Hepatocyte (in vitro differentiated cells): ENCODE results near the gene ASB6. TPM values are rescaled to one million over a fixed set of nuclear protein-coding genes. Genes with fewer than 3 reads are reported as not detected.

Experiments used
- DNase-seq: peaks from one replicate; pipeline ENCODE4 v3.0.0-alpha.2; 2016; ENCODE audit warnings: low spot score
- H2AFZ ChIP-seq: fragments of 200-600 bp; sonication (generic); 2 replicates; pipeline ENCODE4 v1.6.0; 2016; ENCODE audit warnings: antibody characterized with exemption, mild to moderate bottlenecking
- H3K27ac ChIP-seq: fragments of 200-600 bp; sonication (generic); 2 replicates; pipeline ENCODE4 v1.5.1; 2016; ENCODE audit warnings: mild to moderate bottlenecking
- H3K27me3 ChIP-seq: fragments of 200-600 bp; sonication (generic); 2 replicates; pipeline ENCODE4 v1.6.1; 2016
- H3K36me3 ChIP-seq: fragments of 200-600 bp; sonication (generic); replicated peaks from 2 replicates; pipeline ENCODE4 v1.5.1; 2016; ENCODE audit warnings: low read depth; ENCODE audit not compliant: insufficient read depth
- H3K4me1 ChIP-seq: fragments of 200-600 bp; sonication (generic); 2 replicates; pipeline ENCODE4 v1.5.1; 2016; ENCODE audit warnings: mild to moderate bottlenecking, moderate library complexity; ENCODE audit not compliant: insufficient read depth
- H3K4me2 ChIP-seq: fragments of 200-600 bp; sonication (generic); 2 replicates; pipeline ENCODE4 v1.6.0; 2016
- H3K4me3 ChIP-seq: fragments of 200-600 bp; sonication (generic); 2 replicates; pipeline ENCODE4 v1.5.1; 2016; ENCODE audit warnings: mild to moderate bottlenecking
- H3K79me2 ChIP-seq: fragments of 200-600 bp; sonication (generic); 2 replicates; pipeline ENCODE4 v1.6.0; 2017; ENCODE audit warnings: mild to moderate bottlenecking
- H3K9me2 ChIP-seq: fragments of 200-600 bp; sonication (generic); replicated peaks from 2 replicates; pipeline ENCODE4 v1.6.0; 2017; ENCODE audit warnings: mild to moderate bottlenecking; ENCODE audit not compliant: insufficient read depth
- H3K9me3 ChIP-seq: fragments of 200-600 bp; sonication (generic); 2 replicates; pipeline ENCODE4 v1.5.1; 2016; ENCODE audit warnings: low read depth, mild to moderate bottlenecking
- H4K20me1 ChIP-seq: fragments of 200-600 bp; sonication (generic); 2 replicates; pipeline ENCODE4 v1.6.0; 2016; ENCODE audit warnings: mild to moderate bottlenecking; ENCODE audit not compliant: insufficient read depth, poor library complexity, severe bottlenecking
- CTCF ChIP-seq: fragments of 200-600 bp; sonication (generic); IDR thresholded peaks from 2 replicates; pipeline ENCODE4 v1.5.1; 2016; ENCODE audit warnings: antibody characterized with exemption, mild to moderate bottlenecking; ENCODE audit not compliant: poor library complexity
- EZH2 ChIP-seq: fragments of 200-600 bp; sonication (generic); IDR thresholded peaks from 2 replicates; pipeline ENCODE4 v1.6.1; 2016; ENCODE audit warnings: antibody characterized with exemption, mild to moderate bottlenecking, borderline replicate concordance
- EZH2phosphoT487 ChIP-seq: fragments of 200-600 bp; sonication (generic); IDR thresholded peaks from one replicate; pipeline ENCODE4 v1.6.1; 2018; ENCODE audit warnings: antibody characterized with exemption, mild to moderate bottlenecking, low read depth, moderate library complexity; ENCODE audit not compliant: unreplicated experiment, severe bottlenecking
- WGBS: methylation state at CpG from one replicate; pipeline ENCODE4 v1.1.6; 2016; ENCODE audit warnings: low lambda C conversion rate; ENCODE audit errors: missing lambda C conversion rate; 5-methylcytosine and 5-hydroxymethylcytosine counted together
- polyA plus RNA-seq: library from polyadenylated mRNA; unstranded; fragments of >200 nt; fragmentation: Nextera tagmentation; extraction: Ambion mirVana; gene quantifications from 2 replicates; pipeline ENCODE4 v1.2.1, GENCODE V29; 2016
- total RNA-seq: library from RNA; depleted of rRNA; stranded (reverse); fragments of >200 nt; gene quantifications from 2 replicates; pipeline ENCODE4 v1.2.3, GENCODE V29; 2014

ASB6 gene
- total and polyA plus RNA-seq, 2 experiments from 2014 or later = 14.2 to 15.5 TPM

GRCh38 chr9:129627556-129628440 is 14.2 kb downstream of the ASB6 start:
- no peak overlapping the region for H2AFZ ChIP-seq
- H3K4me3 ChIP-seq = peak overlapping the region; percentile 76
- peak overlapping the region; percentile 94 for H3K4me2 ChIP-seq
- H3K9me3 ChIP-seq = no peaks in the 10 kb centered on the region
- peaks cover 63% of the 10 kb centered on the region for H4K20me1 ChIP-seq
- no peaks in the 10 kb centered on the region for H3K27me3 ChIP-seq
- H3K4me1 ChIP-seq = peaks cover 21% of the 10 kb centered on the region
- no peak for TF ChIP-seq EZH2
- TF ChIP-seq EZH2phosphoT487 = no peak
- no peaks in the 10 kb centered on the region for H3K9me2 ChIP-seq
- peak overlapping the region; percentile 94 for H3K27ac ChIP-seq
- no peak for DNase-seq
- 56% methylated on average over 12 of the region's 12 CpGs for WGBS
- H3K79me2 ChIP-seq = peaks cover 71% of the 10 kb centered on the region
- no peaks in the 10 kb centered on the region for H3K36me3 ChIP-seq

GRCh38 chr9:129626625-129627284 is 15.2 kb downstream of the ASB6 start:
- TF ChIP-seq CTCF (no peak), EZH2phosphoT487 (no peak), EZH2 (no peak)
- H4K20me1 ChIP-seq = peaks cover 53% of the 10 kb centered on the region

GRCh38 chr9:129626079-129626624 is 15.8 kb downstream of the ASB6 start, which contains the start of gene NTMT1:
NTMT1 (plus strand) TSS chr9:129626163; CDS start chr9:129632704, 6,541 bp downstream.
- peaks cover 21% of the 10 kb centered on the region for H3K4me1 ChIP-seq
- H3K9me3 ChIP-seq = no peaks in the 10 kb centered on the region
- H3K9me2 ChIP-seq = no peaks in the 10 kb centered on the region
- H3K4me2 ChIP-seq = peak within 1 kb of the TSS; percentile 94
- peak within 1 kb of the TSS; percentile 76 for H3K4me3 ChIP-seq
- H3K79me2 ChIP-seq = peaks cover 55% of the 10 kb centered on the region
- H2AFZ ChIP-seq = peak within 1 kb of the TSS; percentile 34
- H4K20me1 ChIP-seq = peaks cover 47% of the 10 kb centered on the region
- peak; percentile 93 for DNase-seq
- 1% methylated on average over 43 of the region's 55 CpGs for WGBS
- peak within 1 kb of the TSS; percentile 94 for H3K27ac ChIP-seq
- no peaks in the 10 kb centered on the region for H3K36me3 ChIP-seq
- H3K27me3 ChIP-seq = no peaks in the 10 kb centered on the region
- TF ChIP-seq CTCF (no peak), EZH2 (no peak), EZH2phosphoT487 (no peak)

More at GRCh38 chr9:129626625-129627284, 15.2 kb downstream of the ASB6 start:
- Histone ChIP-seq H2AFZ (peak overlapping the region; percentile 34), H3K9me2 (no peaks in the 10 kb centered on the region), H3K79me2 (peaks cover 61% of the 10 kb centered on the region), H3K4me2 (peak overlapping the region; percentile 94), H3K4me3 (peak overlapping the region; percentile 76), H3K9me3 (no peaks in the 10 kb centered on the region), H3K27ac (peak overlapping the region; percentile 94), H3K27me3 (no peaks in the 10 kb centered on the region), H3K4me1 (peaks cover 21% of the 10 kb centered on the region), H3K36me3 (no peaks in the 10 kb centered on the region)
- peak; percentile 74 for DNase-seq
- 7% methylated on average over 20 of the region's 20 CpGs for WGBS
